ENCODE results near the gene ADGRG4.

DNA sequence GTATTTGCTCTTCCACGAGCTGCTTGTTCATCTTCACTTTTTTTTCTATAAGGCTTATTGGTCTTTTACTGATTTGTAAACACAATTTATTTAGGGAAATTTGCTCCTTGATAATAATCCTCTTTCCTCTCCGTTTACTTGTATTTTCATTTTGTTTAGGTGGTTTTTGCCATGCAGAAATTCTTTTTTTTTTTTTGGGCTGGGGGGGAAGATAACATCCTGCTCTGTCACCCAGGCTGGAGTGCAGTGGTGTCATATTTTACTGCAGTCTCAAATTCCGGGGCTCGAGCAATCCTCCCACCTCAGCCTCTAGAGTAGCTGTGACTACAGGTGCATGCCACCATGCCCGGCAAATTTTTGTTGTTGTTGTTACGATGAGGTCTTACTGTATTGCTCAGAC lies 155.4 kb downstream of the ADGRG4 start:
- no peak for TF ChIP-seq EZH2 (IDR thresholded peaks at IDR 0.05; ENCODE audit: low read length, missing control alignments)
- TF ChIP-seq, protein P1, sequence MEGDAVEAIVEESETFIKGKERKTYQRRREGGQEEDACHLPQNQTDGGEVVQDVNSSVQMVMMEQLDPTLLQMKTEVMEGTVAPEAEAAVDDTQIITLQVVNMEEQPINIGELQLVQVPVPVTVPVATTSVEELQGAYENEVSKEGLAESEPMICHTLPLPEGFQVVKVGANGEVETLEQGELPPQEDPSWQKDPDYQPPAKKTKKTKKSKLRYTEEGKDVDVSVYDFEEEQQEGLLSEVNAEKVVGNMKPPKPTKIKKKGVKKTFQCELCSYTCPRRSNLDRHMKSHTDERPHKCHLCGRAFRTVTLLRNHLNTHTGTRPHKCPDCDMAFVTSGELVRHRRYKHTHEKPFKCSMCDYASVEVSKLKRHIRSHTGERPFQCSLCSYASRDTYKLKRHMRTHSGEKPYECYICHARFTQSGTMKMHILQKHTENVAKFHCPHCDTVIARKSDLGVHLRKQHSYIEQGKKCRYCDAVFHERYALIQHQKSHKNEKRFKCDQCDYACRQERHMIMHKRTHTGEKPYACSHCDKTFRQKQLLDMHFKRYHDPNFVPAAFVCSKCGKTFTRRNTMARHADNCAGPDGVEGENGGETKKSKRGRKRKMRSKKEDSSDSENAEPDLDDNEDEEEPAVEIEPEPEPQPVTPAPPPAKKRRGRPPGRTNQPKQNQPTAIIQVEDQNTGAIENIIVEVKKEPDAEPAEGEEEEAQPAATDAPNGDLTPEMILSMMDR (conservative IDR thresholded peaks at IDR 0.05 in 1 of 2, IDR thresholded peaks at IDR 0.05 in 1 of 2; ENCODE audit: low read depth in 1 of 2, low read length in 2 of 2): no peak

Data from fibroblast of lung (primary cell).